Spleen (tissue), 11 donors: ENCODE data around the gene ECHDC3. TPM values are rescaled to one million over a fixed set of nuclear protein-coding genes. Genes with fewer than 3 reads are reported as not detected.

Source experiments
- DNase-seq: peaks from one replicate; pipeline ENCODE4 v3.0.0-alpha.2; 2020
- H3K27ac ChIP-seq, 8 donors: fragments of 200-600 bp; sonication (generic) in 7 of 8; 1 replicate in 4 of 8; 2 replicates in 4 of 8; pipeline versions ENCODE4 v1.5.0 to v1.8.0; 2016 to 2021; ENCODE audit warnings: inconsistent platforms in 4 of 8, mild to moderate bottlenecking in 4 of 8, moderate library complexity in 1 of 8
- H3K27me3 ChIP-seq, 7 donors: fragments of 200-600 bp; sonication (generic) in 6 of 7; replicated peaks in 1 of 7; 1 replicate in 4 of 7; 2 replicates in 3 of 7; pipeline versions ENCODE4 v1.5.0 to v1.8.0; 2016 to 2021; ENCODE audit warnings: inconsistent platforms in 3 of 7, mild to moderate bottlenecking in 1 of 7
- H3K36me3 ChIP-seq, 6 donors: fragments of 200-600 bp; sonication (generic) in 5 of 6; 1 replicate in 4 of 6; 2 replicates in 2 of 6; pipeline versions ENCODE4 v1.5.0 to v1.8.0; 2016 to 2021; ENCODE audit warnings: inconsistent platforms in 2 of 6
- H3K4me1 ChIP-seq, 6 donors: fragments of 200-600 bp; sonication (generic) in 5 of 6; 1 replicate in 3 of 6; 2 replicates in 3 of 6; pipeline versions ENCODE4 v1.5.0 to v1.8.0; 2016 to 2021; ENCODE audit warnings: inconsistent platforms in 3 of 6
- H3K4me3 ChIP-seq, 8 donors: fragments of 200-600 bp; sonication (generic) in 7 of 8; 1 replicate in 4 of 8; 2 replicates in 4 of 8; pipeline versions ENCODE4 v1.5.0 to v1.8.0; 2016 to 2021; ENCODE audit warnings: inconsistent platforms in 4 of 8, mild to moderate bottlenecking in 4 of 8, moderate library complexity in 2 of 8
- H3K9me3 ChIP-seq, 8 donors: fragments of 200-600 bp; sonication (generic) in 7 of 8; 1 replicate in 4 of 8; 2 replicates in 4 of 8; pipeline versions ENCODE4 v1.5.0 to v1.8.0; 2016 to 2021; ENCODE audit warnings: inconsistent platforms in 4 of 8
- CTCF ChIP-seq, 11 experiments: fragments of 200-600 bp in 7 of 11; fragments of 450-650 bp in 4 of 11; sonication (generic) in 4 of 11; IDR thresholded peaks in 8 of 11; conservative IDR thresholded peaks in 3 of 11; 1 replicate in 7 of 11; 2 replicates in 4 of 11; pipeline versions ENCODE4 v1.4.0 to v1.8.0; 2016 to 2021; ENCODE audit warnings: antibody characterized with exemption in 11 of 11, inconsistent platforms in 4 of 11, mild to moderate bottlenecking in 1 of 11
- POLR2A ChIP-seq, 3 donors: fragments of 450-650 bp; IDR thresholded peaks; one replicate each; pipeline ENCODE4 v1.5.1; 2017; ENCODE audit warnings: antibody characterized with exemption in 3 of 3, mild to moderate bottlenecking in 1 of 3
- POLR2AphosphoS5 ChIP-seq, 3 donors: sonication (generic); formaldehyde crosslinking; IDR thresholded peaks; one replicate each; pipeline ENCODE4 v1.5.1; 2017; ENCODE audit warnings: antibody characterized with exemption in 3 of 3
- WGBS, 5 donors: extraction: QIAGEN DNeasy Blood & Tissue Kit in 3 of 5; methylation state at CpG; one replicate each; pipeline versions ENCODE4 v1.1.5 to v1.1.7; 2013 to 2018; 5-methylcytosine and 5-hydroxymethylcytosine counted together
- intact Hi-C: fragments of 100-400 bp; cut with DNase I; formaldehyde crosslinking; loops from one replicate; pipeline ENCODE4 v1.15.0; 2023; ENCODE audit warnings: low total_unique reads
- polyA plus RNA-seq, 3 donors: library from polyadenylated mRNA; stranded (reverse); fragments of 200-250 nt; gene quantifications; one replicate each; pipeline ENCODE4 v1.2.1, GENCODE V29; 2013
- total RNA-seq, 7 donors: library from RNA; depleted of rRNA in 3 of 7; stranded (reverse); fragments of >200 nt in 3 of 7; fragmentation: NEBNext Ultra II Directional in 4 of 7; extraction: Animal tissue kit (Norgen Biotek cat#: 25700) in 4 of 7; gene quantifications; one replicate each; pipeline versions ENCODE4 v1.1.0 to v1.2.1, GENCODE V29; 2016 to 2021
- donor health status: healthy with polysubstance abuse.
- donor health status: DM: no; HTN: no; CAD: no; lungs with moderate emphysema.
- donor health status: DM: no; HTN: no; CAD: no.
- donor health status: Bipolar disorder and iron deficiency.
- donor health status: healthy.
- donor health status: DM: no; HTN: no; CAD: no.
- donor health status: DM: yes; HTN: yes; CAD: no.

ECHDC3 gene
- total and polyA plus RNA-seq, 10 donors = 5.6 to 49.7 (median 16.7) TPM

DNA sequence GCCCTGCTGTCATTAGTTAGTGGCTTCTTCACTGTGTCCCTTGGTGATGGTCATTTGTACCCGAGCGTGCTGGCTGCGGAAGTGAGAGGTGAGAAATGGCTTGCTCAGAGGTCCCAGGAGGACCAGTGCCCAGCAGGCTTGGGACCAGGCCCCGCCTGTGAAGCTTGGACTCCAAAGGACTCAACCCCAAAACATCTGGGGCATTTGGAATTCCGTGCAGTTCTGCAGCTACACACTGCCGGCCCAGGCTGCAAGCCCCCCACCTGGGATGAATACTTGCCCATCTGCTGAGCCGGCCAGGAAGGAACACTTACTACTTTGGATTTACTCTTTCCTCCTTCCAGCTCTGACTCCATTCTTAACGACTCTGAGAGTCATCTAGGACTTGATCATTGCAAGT, 18.0 kb downstream of the ECHDC3 start:
- no peak overlapping the region for H3K27ac ChIP-seq
- 87 to 92% (median 88%) methylated on average over 8 of the region's 8 CpGs for WGBS, 5 donors

GRCh38 chr10:11760861-11761260, 18.7 kb downstream of the ECHDC3 start:
- no peak overlapping the region for H3K4me3 ChIP-seq
- no peaks in the 10 kb centered on the region for H3K9me3 ChIP-seq
- WGBS, 5 donors = 66 to 78% (median 76%) methylated on average over 7 of the region's 7 CpGs
- H3K36me3 ChIP-seq = peaks cover 2 to 79% (median 14%) of the 10 kb centered on the region in 6 donors
- DNase-seq = no peak
- intact Hi-C loops = no loop called here
- TF ChIP-seq POLR2A (IDR thresholded peaks at IDR 0.05) (no peak), CTCF (IDR thresholded peaks at IDR 0.05 in 8 of 11, conservative IDR thresholded peaks at IDR 0.05 in 3 of 11) (no peak), POLR2AphosphoS5 (IDR thresholded peaks at IDR 0.05) (no peak)
- H3K27ac ChIP-seq = no peak overlapping the region
- H3K27me3 ChIP-seq = no peaks in the 10 kb centered on the region
- peaks cover 0 to 26% (median 11%) of the 10 kb centered on the region in 6 donors for H3K4me1 ChIP-seq

More for the DNA sequence above, 18.0 kb downstream of the ECHDC3 start:
- TF ChIP-seq POLR2AphosphoS5 (IDR thresholded peaks at IDR 0.05) (no peak), CTCF (IDR thresholded peaks at IDR 0.05 in 8 of 11, conservative IDR thresholded peaks at IDR 0.05 in 3 of 11) (no peak), POLR2A (IDR thresholded peaks at IDR 0.05) (no peak)
- intact Hi-C loops = no loop called here
- Histone ChIP-seq H3K4me3 (no peak overlapping the region), H3K9me3 (no peaks in the 10 kb centered on the region), H3K27me3 (no peaks in the 10 kb centered on the region), H3K36me3 (peaks cover 2 to 80% (median 19%) of the 10 kb centered on the region in 6 donors), H3K4me1 (peaks cover 0 to 26% (median 11%) of the 10 kb centered on the region in 6 donors)
- DNase-seq = no peak

GRCh38 chr10:11761431-11761830, 19.2 kb downstream of the ECHDC3 start:
- Histone ChIP-seq H3K4me3 (no peak overlapping the region), H3K27ac (no peak overlapping the region), H3K4me1 (peaks cover 0 to 24% (median 11%) of the 10 kb centered on the region in 6 donors), H3K36me3 (peaks cover 0 to 73% (median 12%) of the 10 kb centered on the region in 6 donors), H3K9me3 (no peaks in the 10 kb centered on the region), H3K27me3 (no peaks in the 10 kb centered on the region)
- intact Hi-C loops = no loop called here
- 79 to 98% (median 96%) methylated on average over 3 to 6 of the region's 6 CpGs for WGBS, 5 donors
- TF ChIP-seq CTCF (IDR thresholded peaks at IDR 0.05 in 8 of 11, conservative IDR thresholded peaks at IDR 0.05 in 3 of 11) (no peak), POLR2A (IDR thresholded peaks at IDR 0.05) (no peak), POLR2AphosphoS5 (IDR thresholded peaks at IDR 0.05) (no peak)
- no peak for DNase-seq

DNA sequence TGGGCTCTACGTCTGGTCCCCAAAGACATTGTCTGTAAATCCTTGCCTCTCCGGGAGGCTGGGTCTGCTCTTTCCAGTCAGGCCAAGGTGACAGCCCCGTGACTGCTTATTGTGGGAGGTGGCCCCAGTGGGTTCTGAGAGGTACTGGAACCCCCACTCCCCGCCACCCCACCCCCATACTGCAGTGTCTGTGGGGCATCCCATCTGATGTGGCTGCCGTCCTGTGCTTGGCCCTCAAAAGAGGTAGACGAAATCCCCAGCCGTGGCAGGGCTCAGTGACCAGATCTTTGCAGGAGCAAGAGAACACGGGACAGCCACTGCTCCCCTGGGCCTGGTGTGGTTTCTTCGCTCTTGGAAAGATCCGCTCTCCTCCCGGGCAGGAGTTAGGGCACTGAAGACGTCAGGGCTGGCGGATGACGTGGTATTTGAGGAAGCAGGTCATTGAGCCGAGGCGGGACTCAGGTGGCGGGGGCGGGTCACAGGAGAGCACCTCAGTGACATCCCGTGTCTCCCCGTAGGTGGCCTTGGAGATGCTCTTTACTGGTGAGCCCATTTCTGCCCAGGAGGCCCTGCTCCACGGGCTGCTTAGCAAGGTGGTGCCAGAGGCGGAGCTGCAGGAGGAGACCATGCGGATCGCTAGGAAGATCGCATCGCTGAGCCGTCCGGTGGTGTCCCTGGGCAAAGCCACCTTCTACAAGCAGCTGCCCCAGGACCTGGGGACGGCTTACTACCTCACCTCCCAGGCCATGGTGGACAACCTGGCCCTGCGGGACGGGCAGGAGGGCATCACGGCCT, 20.7 kb downstream of the ECHDC3 start:
- H3K27me3 ChIP-seq = no peaks in the 10 kb centered on the region
- DNase-seq = no peak
- peaks cover 0 to 60% (median 9%) of the 10 kb centered on the region in 6 donors for H3K36me3 ChIP-seq
- intact Hi-C loops = no loop called here
- no peak overlapping the region for H3K27ac ChIP-seq
- peaks cover 0 to 9% (median 4%) of the 10 kb centered on the region in 6 donors for H3K4me1 ChIP-seq
- 87 to 96% (median 93%) methylated on average over 22 to 32 of the region's 32 CpGs for WGBS, 5 donors
- no peaks in the 10 kb centered on the region for H3K9me3 ChIP-seq
- no peak overlapping the region for H3K4me3 ChIP-seq
- TF ChIP-seq POLR2AphosphoS5 (IDR thresholded peaks at IDR 0.05) (no peak), POLR2A (IDR thresholded peaks at IDR 0.05) (no peak), CTCF (IDR thresholded peaks at IDR 0.05 in 8 of 11, conservative IDR thresholded peaks at IDR 0.05 in 3 of 11) (no peak)
